Mononuclear cell (primary cell): ENCODE measurements around the gene SYF2. TPM values are rescaled to one million over a fixed set of nuclear protein-coding genes. Genes with fewer than 3 reads are reported as not detected.

Experiments used
- H3K27me3 ChIP-seq: 2 replicates; pipeline ENCODE4 v1.6.0; 2011; ENCODE audit warnings: low read length, control low read depth; ENCODE audit not compliant: insufficient read depth
- H3K4me1 ChIP-seq: 2 replicates; pipeline ENCODE4 v1.5.1; 2011; ENCODE audit warnings: mild to moderate bottlenecking, low read length, control low read depth; ENCODE audit not compliant: insufficient read depth
- H3K4me3 ChIP-seq: 2 replicates; pipeline ENCODE4 v1.5.1; 2011; ENCODE audit warnings: mild to moderate bottlenecking, low read length, moderate library complexity
- H3K9me3 ChIP-seq: 2 replicates; pipeline ENCODE4 v1.5.1; 2011; ENCODE audit warnings: low read depth, mild to moderate bottlenecking, control low read depth, low read length
- total RNA-seq: library from RNA; depleted of rRNA; stranded (reverse); fragments of >200 nt; gene quantifications from one replicate; pipeline ENCODE4 v1.2.3, GENCODE V29; 2012

SYF2 gene
- total RNA-seq, 1 donor: 98.0 TPM

DNA sequence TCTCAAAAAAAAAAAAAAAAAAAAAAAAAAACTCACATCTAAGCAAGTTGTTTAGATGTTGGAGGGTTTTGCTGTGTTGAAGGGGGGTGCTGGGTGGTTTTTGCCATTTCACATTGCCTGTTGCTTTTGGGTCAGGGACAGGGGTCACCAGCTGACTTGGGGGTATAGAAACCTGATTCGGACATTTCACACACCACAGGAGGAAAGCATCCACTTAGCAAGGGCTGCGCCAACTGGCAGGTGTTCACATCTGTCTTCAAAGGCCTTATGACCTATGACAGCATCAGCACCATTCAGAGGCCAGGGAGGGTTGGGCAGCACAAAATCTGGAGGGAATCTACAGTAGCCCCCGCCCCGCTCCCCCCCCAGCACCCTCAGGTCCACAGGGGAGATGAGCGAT is 45.2 kb downstream of the SYF2 start:
- Histone ChIP-seq H3K4me3 (no peak overlapping the region), H3K4me1 (no peaks in the 10 kb centered on the region), H3K27me3 (no peaks in the 10 kb centered on the region), H3K9me3 (no peaks in the 10 kb centered on the region)

DNA sequence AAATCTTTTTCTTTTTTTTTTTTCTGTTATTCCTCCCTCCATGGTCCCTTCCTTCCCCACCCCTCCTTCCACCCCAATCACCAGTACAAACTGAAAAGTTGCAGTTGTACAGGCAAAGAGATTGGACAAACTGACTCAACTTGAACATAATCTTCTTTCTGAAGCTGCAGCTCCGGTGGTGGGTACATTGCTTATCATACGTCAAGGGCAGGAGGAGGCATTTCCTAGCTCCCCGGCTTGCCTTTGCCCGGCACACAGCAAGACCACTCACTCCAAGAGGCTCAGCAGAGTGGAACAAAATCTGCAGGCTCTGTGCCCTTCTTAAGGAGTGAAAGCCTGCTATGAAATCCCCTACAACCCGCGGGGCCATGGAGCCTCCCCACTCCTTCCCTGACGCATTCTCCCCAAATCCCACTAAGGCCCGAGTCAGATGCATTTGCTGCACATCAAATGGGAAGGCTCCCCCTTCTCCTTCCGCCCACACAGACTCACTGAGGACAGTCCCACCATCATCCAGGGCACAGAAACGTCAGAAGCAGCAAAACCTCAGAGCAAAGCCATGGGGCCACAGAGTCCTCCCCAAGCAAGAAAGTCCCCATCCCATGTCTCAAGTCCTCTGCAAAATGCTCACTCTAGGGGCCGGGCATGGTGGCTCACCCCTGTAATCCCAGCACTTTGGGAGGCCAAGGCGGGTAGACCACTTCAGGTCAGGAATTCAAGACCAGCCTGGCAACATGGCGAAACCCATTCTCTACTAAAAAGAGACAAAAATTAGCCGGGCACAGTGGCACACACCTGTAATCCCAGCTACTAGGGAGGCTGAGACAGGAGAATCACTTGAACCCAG is 45.9 kb downstream of the SYF2 start:
- Histone ChIP-seq H3K4me1 (no peaks in the 10 kb centered on the region), H3K27me3 (no peaks in the 10 kb centered on the region), H3K4me3 (no peak overlapping the region), H3K9me3 (no peaks in the 10 kb centered on the region)

DNA sequence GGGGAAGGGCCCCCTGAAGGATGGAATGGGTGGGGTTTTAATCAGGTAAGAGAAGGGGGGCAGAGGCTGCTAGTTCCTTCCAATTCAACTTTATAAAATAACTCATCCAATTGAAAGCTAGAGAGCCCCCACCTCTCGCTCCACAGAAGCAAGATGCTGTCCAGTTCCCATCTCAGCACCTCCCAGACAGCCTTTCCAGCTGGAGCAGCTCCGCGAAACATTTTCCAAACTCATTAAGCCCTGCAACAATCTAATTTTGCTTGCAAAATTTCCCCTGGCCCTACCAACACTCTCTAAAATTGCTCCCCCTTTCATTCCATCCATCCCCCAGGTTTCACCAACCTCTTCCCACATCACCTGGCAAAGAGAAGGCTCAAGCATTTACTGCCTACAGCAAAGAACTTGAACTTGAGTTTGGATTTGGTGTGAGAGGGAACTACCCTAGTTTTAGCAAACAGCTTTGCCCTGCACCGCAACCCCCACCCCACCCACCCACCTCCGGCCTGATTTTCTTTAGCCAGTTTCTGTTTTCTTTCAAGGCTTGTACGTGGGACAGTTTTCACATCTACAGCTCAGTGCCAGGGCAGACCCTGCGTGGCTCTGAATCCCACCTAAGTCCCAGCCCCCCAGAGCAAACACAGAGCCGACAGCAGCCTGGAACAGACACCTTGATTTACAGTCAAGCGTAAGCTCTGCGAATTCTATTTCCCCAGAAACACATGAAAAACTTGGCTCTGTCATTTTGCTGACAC is 46.7 kb downstream of the SYF2 start:
- Histone ChIP-seq H3K4me1 (no peaks in the 10 kb centered on the region), H3K27me3 (no peaks in the 10 kb centered on the region), H3K4me3 (no peak overlapping the region), H3K9me3 (no peaks in the 10 kb centered on the region)

DNA sequence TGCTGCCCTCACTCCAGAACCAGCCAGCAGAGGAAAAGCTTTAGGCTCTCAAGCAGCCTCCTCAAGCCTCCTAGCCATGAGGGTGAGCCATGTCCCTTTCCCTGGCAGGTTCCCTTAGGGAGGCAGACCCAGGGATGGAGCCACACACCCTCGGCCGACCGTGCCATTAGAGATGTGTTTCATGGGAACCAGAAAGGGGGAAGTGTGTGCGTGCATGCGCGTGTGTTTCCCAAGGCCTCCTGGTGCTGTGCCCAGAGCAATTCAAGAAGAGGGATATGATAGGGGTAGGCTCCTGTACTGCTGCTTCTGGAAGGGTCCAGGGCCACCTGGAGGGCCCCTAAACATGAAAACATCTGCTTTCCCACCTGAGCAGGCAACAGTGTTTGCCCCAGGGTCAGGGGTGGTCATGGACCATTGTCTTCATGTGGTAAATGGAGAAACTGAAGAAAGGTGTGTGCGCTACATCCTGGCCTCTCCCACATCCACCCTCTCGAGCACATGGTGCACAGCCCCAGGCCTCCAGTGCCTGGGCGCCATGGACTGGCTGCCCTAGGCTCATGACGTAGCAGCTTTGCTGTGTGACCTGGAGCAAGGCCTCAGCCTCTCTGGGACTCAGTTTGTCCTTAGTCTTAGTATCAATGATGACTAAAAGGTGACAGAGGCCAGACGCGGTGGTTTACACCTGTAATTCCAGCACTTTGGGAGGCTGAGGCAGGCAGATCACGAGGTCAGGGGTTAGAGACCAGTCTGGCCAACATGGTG is 48.1 kb downstream of the SYF2 start:
- Histone ChIP-seq H3K4me1 (no peaks in the 10 kb centered on the region), H3K27me3 (no peaks in the 10 kb centered on the region), H3K9me3 (no peaks in the 10 kb centered on the region), H3K4me3 (no peak overlapping the region)

DNA sequence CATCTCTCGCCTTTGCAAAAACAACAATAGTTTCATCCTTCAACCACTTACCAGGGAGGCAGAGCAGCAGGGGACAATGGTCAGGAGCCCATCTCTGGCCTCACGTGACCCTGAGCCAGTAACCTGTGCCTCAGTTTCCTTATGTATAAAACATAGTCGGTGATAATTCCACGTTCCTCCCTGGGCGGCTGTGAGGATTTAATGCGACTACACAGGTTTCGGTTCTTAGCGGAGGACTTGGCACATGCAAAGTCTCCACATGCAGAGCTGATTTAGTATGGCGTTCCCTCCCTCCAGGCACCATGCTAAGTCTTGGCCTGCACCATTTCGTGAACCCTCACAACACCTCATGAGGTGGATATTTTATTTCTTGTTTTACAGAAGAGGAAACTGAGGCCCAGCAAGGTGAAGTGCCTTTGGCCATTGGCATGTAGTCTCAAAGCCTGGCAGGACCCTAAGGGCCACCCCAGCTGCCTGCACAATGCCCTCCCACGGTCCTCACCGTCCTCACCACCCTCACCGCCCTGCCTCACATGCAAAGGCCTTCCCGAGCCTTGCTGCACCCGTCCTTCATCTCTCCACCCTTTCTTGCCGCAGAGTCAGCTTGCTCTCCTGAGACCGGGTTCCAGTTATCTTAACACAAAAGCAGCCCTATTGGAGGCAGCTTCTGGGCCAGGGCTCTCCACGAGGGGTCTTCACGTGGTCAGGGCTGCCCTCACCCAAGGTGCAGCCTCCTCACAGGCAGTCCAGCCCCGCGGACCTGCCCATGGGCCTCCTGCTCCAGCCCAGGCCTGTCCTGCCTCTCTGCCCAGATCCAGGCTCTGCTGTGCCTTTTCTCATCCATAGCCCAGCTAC is 48.9 kb downstream of the SYF2 start:
- H3K9me3 ChIP-seq: no peaks in the 10 kb centered on the region
- no peaks in the 10 kb centered on the region for H3K27me3 ChIP-seq
- H3K4me1 ChIP-seq: no peaks in the 10 kb centered on the region
- H3K4me3 ChIP-seq: no peak overlapping the region

DNA sequence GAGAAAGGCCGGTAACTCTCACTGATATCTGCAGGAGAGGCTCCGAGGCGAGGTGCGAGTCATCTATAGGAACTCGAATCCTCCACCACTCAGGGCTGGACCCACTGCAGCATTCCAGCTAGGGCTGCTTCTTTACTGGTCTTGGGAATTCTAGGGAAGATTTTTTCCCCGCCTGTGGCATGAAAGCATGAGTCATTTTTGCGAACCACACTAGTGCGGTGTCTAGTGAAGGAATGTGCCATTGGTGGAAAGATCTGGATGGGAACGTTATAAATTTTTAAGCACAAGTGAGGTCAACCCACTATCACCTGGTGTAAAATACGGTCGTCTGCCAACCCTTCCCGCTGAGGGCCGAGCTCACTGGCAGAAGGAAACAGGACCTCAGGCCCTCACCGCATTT is 49.7 kb downstream of the SYF2 start:
- no peaks in the 10 kb centered on the region for H3K4me1 ChIP-seq
- H3K4me3 ChIP-seq: no peak overlapping the region
- no peaks in the 10 kb centered on the region for H3K9me3 ChIP-seq
- no peaks in the 10 kb centered on the region for H3K27me3 ChIP-seq

DNA sequence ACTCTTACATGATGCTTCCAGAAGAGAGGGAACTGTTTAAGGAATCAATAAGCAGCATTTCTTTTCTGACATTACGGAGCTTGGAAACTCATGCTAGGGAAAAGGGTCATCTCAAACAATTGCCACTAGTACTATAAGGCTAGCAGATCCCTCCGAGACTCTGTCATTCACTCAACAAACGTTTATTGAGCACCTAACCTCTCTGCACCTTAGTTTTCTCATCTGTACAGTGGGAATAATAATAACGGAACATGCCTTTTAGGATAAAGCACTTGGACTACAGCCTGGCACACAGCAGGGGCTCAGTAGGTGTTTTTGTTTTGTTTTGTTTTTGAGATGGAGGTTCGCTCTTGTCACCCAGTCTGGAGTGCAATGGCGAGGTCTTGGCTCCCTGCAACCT is 51.3 kb downstream of the SYF2 start:
- no peaks in the 10 kb centered on the region for H3K9me3 ChIP-seq
- H3K27me3 ChIP-seq: no peaks in the 10 kb centered on the region
- H3K4me3 ChIP-seq: no peak overlapping the region

DNA sequence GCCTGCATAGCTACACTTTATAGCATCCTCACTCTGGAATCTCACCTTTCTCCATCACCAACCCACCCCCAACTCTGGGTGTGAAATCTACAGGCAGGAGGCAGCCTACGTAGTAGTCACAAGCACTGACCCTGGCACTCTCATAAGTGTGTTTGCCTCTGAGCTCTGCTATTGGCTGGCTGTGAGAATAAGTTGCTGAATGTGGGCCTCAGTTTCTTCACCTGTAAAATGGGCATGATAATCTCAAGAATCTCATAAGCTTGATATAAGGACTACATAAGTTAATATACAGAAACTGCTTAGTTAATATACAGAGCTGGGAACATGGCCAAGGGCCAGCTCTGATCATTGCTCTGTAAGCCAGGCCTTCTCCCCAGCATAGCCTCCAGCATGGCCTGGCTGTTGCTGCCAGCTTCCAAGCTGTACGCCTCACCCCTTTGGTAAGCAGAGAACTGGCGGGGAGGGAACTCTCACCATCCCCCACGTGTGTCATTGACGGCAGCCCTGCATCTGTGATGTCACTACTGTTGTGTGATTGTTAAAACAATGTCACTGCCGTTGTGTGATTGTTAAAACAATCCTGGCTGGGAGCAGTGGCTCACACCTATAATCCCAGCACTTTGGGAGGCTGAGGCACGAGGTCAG is 53.3 kb downstream of the SYF2 start:
- no peak overlapping the region for H3K4me3 ChIP-seq
- no peaks in the 10 kb centered on the region for H3K9me3 ChIP-seq
- no peaks in the 10 kb centered on the region for H3K4me1 ChIP-seq
- no peaks in the 10 kb centered on the region for H3K27me3 ChIP-seq

More for the DNA sequence above, 51.3 kb downstream of the SYF2 start:
- H3K4me1 ChIP-seq: no peaks in the 10 kb centered on the region

DNA sequence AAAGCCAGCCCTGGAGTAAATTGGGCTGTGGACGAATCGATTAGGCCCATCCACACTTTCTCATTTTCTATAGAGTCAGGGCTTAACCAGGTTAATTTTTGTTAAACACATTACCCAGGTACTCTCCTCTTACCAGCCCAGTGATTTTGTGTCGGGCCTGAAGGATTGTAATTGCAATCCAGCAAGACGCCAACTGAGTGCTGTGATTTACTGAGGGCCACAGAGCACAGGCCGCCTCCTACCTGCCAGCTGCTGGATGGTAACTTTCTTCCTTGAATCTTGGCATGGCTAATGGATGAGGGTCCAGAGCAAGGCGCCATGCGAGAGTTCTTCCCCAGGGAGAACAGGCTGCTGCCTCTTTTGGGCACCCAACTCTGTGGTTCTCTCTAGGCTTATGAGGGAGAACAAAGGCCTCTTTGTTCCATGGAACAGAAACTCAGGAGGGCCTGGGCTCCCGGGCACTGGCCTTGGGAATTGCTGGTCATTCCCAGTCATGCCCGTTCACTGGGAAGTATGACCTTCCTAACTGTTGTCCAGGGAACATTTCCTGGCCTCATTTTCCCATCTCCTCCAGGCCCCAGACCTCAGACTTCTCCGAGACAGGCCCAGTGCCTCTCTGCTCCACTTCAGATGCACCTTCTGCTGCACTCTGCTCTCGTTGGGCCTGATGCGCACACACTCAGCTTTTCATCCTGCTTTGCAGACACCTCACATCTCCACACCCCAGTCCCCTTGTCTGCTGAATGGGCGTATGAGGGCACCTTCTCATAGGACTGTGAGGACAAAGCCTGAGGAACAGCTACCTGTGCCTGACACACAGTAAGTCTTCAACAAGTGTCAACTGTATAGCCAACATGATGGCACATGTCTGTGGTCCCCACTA is 57.3 kb downstream of the SYF2 start:
- no peak overlapping the region for H3K4me3 ChIP-seq
- no peaks in the 10 kb centered on the region for H3K4me1 ChIP-seq
- no peaks in the 10 kb centered on the region for H3K27me3 ChIP-seq
- H3K9me3 ChIP-seq: no peaks in the 10 kb centered on the region

DNA sequence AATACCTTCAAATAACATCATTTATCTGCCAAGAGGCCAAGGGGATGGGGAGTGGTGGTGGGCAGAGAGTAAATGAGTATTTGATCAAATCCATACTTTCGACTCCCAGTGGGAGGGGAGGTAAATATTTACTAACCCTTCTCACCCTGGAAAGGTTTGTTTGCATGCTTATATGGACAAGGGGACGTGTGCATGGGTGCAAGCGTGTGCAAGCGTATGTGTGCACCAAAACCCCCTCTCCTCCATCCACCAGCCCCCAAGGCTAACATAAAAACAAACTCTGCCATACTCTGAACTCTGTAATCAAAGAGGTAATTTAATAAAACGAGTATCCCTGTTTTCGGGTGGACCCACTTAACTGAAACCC is 58.0 kb downstream of the SYF2 start:
- Histone ChIP-seq H3K4me1 (no peaks in the 10 kb centered on the region), H3K4me3 (no peak overlapping the region), H3K9me3 (no peaks in the 10 kb centered on the region), H3K27me3 (no peaks in the 10 kb centered on the region)

DNA sequence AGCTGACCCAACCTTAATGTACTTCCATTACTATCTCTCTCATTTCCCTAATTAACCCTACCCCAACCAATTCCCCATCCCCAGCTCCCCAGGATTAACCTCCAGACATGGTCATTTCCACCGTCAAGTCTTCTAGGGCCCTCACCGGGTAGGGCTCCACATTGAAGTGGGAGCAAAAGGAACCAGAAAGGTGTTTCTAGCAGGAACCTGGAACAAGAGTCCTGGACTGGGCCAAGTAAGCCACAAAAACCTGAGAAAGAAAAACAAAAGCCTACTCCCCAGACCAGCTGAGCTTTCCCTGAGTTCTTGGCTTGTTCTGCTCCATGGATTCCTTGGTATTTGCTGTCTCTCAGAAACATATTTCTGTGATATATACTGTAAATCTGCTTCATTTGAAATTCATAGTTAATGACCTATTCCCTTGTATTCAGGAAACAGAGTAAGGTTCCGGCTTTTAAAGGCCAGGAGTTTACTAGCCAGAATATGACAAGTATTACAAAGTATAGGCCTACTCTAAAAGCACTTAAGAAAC is 58.4 kb downstream of the SYF2 start:
- H3K4me3 ChIP-seq: no peak overlapping the region
- no peaks in the 10 kb centered on the region for H3K9me3 ChIP-seq
- no peaks in the 10 kb centered on the region for H3K27me3 ChIP-seq
- no peaks in the 10 kb centered on the region for H3K4me1 ChIP-seq
